Activated T-cell treated with anti-CD3 and anti-CD28 coated beads, Interleukin-2, amount 50 U/mL, for 72 hours (primary cell): Measurements from ENCODE around the gene SCAANT1. TPM values are rescaled to one million over a fixed set of nuclear protein-coding genes. Genes with fewer than 3 reads are reported as not detected.
A peak's percentile ranks its signal among the peaks of the same experiment; 100 is the strongest.

Experiments
- ATAC-seq, 2 donors: fragments of 150-1000 bp; cut with Tn5 transposase; replicated peaks in 1 of 2; 2 replicates each; pipeline ENCODE4 v1.10.0; 2021; ENCODE audit warnings: moderate library complexity in 2 of 2, mild to moderate bottlenecking in 1 of 2
- DNase-seq, 2 donors: peaks; one replicate each; pipeline ENCODE4 v3.0.0; 2021 to 2022; ENCODE audit warnings: mixed read lengths in 1 of 2
- H3K27ac Mint-ChIP-seq: one replicate; pipeline ENCODE4 v1.8.0; 2022; ENCODE audit warnings: mild to moderate bottlenecking, moderate library complexity, mixed read lengths
- H3K27me3 Mint-ChIP-seq: one replicate; pipeline ENCODE4 v1.8.0; 2022; ENCODE audit warnings: low read depth, mixed read lengths
- H3K36me3 Mint-ChIP-seq, 2 donors: one replicate each; pipeline ENCODE4 v1.8.0; 2022; ENCODE audit warnings: mixed read lengths in 2 of 2, mild to moderate bottlenecking in 1 of 2; ENCODE audit not compliant: insufficient read depth in 2 of 2
- H3K4me1 Mint-ChIP-seq: one replicate; pipeline ENCODE4 v1.8.0; 2022; ENCODE audit warnings: low read depth, mixed read lengths
- H3K4me3 Mint-ChIP-seq, 2 donors: one replicate each; pipeline ENCODE4 v1.8.0; 2022; ENCODE audit warnings: mild to moderate bottlenecking in 2 of 2, mixed read lengths in 2 of 2, moderate library complexity in 2 of 2
- H3K9me3 Mint-ChIP-seq, 2 donors: one replicate each; pipeline ENCODE4 v1.8.0; 2022; ENCODE audit warnings: mixed read lengths in 2 of 2
- total RNA-seq, 2 donors: library from RNA; stranded (reverse); gene quantifications; one replicate each; pipeline ENCODE4 v1.2.3, GENCODE V29; 2022

Gene SCAANT1
- total RNA-seq, 2 donors from 2014 or later = not detected

- no peak overlapping the region for H3K4me3 Mint-ChIP-seq
- ATAC-seq (no peak), DNase-seq (no peak)
- no peaks in the 10 kb centered on the region for H3K9me3 Mint-ChIP-seq
- H3K36me3 Mint-ChIP-seq = peaks cover 17 to 26% of the 10 kb centered on the region in 2 donors
- H3K4me1 Mint-ChIP-seq = peaks cover 7% of the 10 kb centered on the region
- H3K27me3 Mint-ChIP-seq = no peaks in the 10 kb centered on the region
- no peak overlapping the region for H3K27ac Mint-ChIP-seq
These were observed 15.5 kb upstream of the SCAANT1 start for GRCh38 chr3:63927422-63928280.

GRCh38 chr3:63926309-63926708 is 14.1 kb upstream of the SCAANT1 start:
- peaks cover 17 to 33% of the 10 kb centered on the region in 2 donors for H3K36me3 Mint-ChIP-seq
- H3K27me3 Mint-ChIP-seq = no peaks in the 10 kb centered on the region
- H3K27ac Mint-ChIP-seq = no peak overlapping the region
- DNase-seq = no peak
- peaks cover 9% of the 10 kb centered on the region for H3K4me1 Mint-ChIP-seq
- ATAC-seq = no peak
- no peaks in the 10 kb centered on the region for H3K9me3 Mint-ChIP-seq
- H3K4me3 Mint-ChIP-seq = no peak overlapping the region

DNA sequence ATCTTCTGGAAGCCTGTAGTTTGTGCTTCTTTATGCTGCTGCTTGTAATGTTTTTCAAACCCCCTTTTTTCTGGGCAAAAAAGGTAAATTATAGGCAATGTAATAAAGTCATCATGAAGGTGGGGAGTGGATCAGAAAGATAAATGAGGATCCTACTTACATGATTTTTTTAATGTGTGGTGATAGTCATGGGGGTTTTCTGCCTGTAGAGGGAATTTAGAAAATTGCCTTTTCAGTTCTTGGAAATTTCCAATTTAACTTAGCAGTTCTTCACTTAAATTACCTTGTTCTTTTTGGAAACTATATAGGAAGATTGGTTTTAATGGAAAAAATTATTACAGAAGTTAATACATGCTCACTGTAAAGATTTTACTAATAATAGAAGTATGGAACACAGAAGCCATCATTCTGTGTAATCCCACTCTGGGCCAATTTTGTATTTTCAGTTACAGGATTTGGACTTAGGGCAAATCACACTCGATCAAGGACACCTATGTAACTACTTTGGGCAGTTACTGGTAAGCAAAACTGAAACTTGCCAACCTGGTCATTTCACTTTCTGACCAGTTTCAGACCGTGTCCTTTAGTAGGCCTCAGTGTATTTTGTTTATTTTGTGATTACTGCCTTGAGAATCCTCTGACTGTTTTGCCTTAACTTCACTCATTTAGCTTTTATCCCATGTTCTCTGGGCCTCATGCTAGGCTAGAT is 10.5 kb upstream of the SCAANT1 start:
- Mint-ChIP-seq H3K9me3 (no peaks in the 10 kb centered on the region), H3K36me3 (peaks cover 19 to 43% of the 10 kb centered on the region in 2 donors), H3K4me3 (no peak overlapping the region), H3K27me3 (no peaks in the 10 kb centered on the region), H3K4me1 (peaks cover 34% of the 10 kb centered on the region), H3K27ac (peak overlapping the region; percentile 12)
- DNase-seq = no peak
- ATAC-seq = no peak

DNA sequence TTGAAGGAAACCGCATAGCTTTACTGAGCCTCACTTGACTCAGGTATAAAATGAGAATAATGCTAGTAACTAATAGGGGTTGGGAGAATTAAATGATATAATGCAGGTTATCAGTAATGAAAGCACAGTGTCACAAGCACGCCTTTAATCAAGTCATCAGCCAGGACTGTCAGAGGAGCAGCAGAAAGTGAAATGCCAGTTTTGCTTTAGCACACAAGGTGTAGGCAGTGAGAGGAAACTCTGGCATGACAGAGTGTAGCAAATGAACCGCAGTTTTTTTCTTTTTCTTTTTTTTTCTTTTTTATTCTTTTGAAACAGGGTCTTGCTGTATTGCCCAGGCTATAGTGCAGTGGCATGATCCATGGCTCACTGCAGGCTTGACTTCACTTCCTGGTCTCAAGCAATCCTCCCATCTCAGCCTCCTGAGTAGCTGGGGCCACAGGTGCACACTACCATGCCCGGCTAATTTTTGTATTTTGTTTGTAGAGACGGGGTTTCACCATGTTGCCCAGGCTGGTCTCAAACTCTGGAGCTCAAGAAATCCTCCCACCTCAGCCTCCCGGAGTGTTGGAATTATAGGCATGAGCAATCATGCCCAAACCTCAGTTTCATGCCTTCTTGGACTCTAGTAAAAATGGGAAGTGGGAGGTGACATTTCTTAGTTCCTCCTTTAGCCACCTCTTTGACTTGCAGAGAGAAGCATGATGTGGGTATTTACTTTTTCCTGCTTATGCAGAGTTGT is 9.7 kb upstream of the SCAANT1 start:
- H3K27me3 Mint-ChIP-seq = no peaks in the 10 kb centered on the region
- no peaks in the 10 kb centered on the region for H3K9me3 Mint-ChIP-seq
- no peak for ATAC-seq
- no peak for DNase-seq
- peaks cover 39% of the 10 kb centered on the region for H3K4me1 Mint-ChIP-seq
- H3K4me3 Mint-ChIP-seq = no peak overlapping the region
- H3K27ac Mint-ChIP-seq = no peak overlapping the region
- peaks cover 22 to 49% of the 10 kb centered on the region in 2 donors for H3K36me3 Mint-ChIP-seq

DNA sequence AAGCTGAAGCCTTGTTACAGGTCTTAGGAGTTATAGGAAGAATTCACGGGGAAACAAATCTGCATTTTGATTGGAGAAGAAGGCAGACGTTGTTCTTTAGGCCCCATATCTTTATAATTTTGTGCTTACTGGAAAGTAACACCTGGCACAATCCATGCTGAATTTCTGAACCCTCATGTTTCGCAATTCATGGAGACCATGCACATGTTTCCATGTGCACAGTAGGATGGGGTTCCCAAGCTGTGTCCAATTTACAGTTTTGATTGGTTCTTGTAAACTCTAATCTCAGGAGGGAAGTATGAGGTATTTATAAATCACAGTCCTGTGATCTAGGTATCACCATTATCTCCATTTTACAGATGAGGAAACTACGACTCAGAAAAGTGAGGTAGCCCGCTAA is 7.8 kb upstream of the SCAANT1 start:
- peaks cover 17 to 46% of the 10 kb centered on the region in 2 donors for H3K36me3 Mint-ChIP-seq
- no peaks in the 10 kb centered on the region for H3K27me3 Mint-ChIP-seq
- no peak overlapping the region for H3K27ac Mint-ChIP-seq
- DNase-seq = no peak
- no peak overlapping the region for H3K4me3 Mint-ChIP-seq
- no peak for ATAC-seq
- H3K9me3 Mint-ChIP-seq = no peaks in the 10 kb centered on the region
- H3K4me1 Mint-ChIP-seq = peaks cover 50% of the 10 kb centered on the region

DNA sequence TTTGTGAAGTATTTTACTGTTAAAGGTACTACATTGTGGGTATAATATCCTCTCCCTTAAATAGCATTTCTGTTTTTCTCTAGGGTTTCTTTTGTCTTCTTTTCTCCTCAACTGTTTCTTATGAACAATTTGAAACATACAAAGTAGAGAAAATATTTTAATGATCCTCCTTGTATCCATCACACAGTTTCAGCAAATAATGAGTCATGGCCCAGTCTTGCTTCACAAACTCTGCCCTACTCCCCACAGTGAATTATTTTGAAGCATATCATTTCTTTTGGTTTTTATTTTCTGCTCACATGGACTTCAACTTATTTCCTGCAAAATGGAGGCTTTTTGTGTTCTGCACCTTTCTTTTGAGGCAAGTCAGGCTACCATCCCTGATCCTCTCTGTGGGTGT is 6.1 kb upstream of the SCAANT1 start:
- DNase-seq (no peak), ATAC-seq (no peak)
- Mint-ChIP-seq H3K27ac (no peak overlapping the region), H3K27me3 (no peaks in the 10 kb centered on the region), H3K4me3 (no peak overlapping the region), H3K9me3 (no peaks in the 10 kb centered on the region), H3K4me1 (peaks cover 62% of the 10 kb centered on the region), H3K36me3 (peaks cover 9 to 33% of the 10 kb centered on the region in 2 donors)

GRCh38 chr3:63914312-63914711 is 2.1 kb upstream of the SCAANT1 start:
- no peak for DNase-seq
- peak overlapping the region; percentile 84 for H3K27ac Mint-ChIP-seq

DNA sequence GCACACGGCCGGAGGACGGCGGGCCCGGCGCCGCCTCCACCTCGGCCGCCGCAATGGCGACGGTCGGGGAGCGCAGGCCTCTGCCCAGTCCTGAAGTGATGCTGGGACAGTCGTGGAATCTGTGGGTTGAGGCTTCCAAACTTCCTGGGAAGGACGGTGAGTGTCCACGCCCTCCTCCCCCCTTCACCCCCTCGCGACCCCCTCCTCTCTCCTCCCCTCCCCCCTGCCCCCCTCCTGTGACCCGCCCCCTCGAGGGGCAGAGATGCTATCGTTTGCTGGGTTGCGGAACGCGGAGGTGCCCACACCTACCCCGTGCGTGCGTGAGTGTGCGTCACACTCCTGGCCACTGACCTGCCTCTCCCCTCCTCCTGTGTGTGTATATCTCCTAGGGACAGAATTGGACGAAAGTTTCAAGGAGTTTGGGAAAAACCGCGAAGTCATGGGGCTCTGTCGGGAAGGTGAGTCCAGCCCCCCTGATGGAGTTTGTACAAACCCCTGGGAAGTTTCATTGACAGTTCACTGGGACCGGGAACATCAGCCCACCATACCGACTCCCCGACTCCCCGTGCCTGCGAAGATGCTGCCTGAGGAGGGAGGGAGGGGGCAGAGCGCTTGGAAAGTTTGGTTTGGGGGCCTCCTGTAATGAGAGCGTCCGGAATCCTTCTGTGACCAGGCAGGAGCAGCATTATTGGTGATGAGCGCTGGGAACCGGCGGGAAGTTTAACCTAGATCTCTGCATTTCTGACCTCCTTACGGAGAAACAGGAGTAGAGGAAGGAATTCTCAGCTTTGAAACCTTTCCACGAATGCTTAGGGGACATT is 795 bp upstream of the SCAANT1 start:
- ATAC-seq (peak; percentile 23 to 40), DNase-seq (peak; percentile 61 to 62)
- Mint-ChIP-seq H3K27ac (peak overlapping the region; percentile 84), H3K27me3 (no peaks in the 10 kb centered on the region), H3K36me3 (peaks cover 6 to 16% of the 10 kb centered on the region in 2 donors), H3K9me3 (no peaks in the 10 kb centered on the region), H3K4me1 (peaks cover 47% of the 10 kb centered on the region), H3K4me3 (peak overlapping the region; percentile 86 to 90)

More at GRCh38 chr3:63914312-63914711, 2.1 kb upstream of the SCAANT1 start:
- Mint-ChIP-seq H3K4me1 (peaks cover 58% of the 10 kb centered on the region), H3K36me3 (peaks cover 7 to 24% of the 10 kb centered on the region in 2 donors), H3K27me3 (no peaks in the 10 kb centered on the region), H3K4me3 (peak overlapping the region; percentile 86 to 90), H3K9me3 (no peaks in the 10 kb centered on the region)
- no peak for ATAC-seq

GRCh38 chr3:63911509-63911872 is 692 bp downstream of the SCAANT1 start:
- no peaks in the 10 kb centered on the region for H3K27me3 Mint-ChIP-seq
- peak overlapping the region; percentile 86 to 93 for H3K4me3 Mint-ChIP-seq
- H3K27ac Mint-ChIP-seq = peak overlapping the region; percentile 97
- H3K4me1 Mint-ChIP-seq = peaks cover 36% of the 10 kb centered on the region
- peaks cover 2 to 5% of the 10 kb centered on the region in 2 donors for H3K36me3 Mint-ChIP-seq
- peak; percentile 56 to 66 for ATAC-seq
- peak in 1 of 2 donors; percentile 60 for DNase-seq
- H3K9me3 Mint-ChIP-seq = no peaks in the 10 kb centered on the region

DNA sequence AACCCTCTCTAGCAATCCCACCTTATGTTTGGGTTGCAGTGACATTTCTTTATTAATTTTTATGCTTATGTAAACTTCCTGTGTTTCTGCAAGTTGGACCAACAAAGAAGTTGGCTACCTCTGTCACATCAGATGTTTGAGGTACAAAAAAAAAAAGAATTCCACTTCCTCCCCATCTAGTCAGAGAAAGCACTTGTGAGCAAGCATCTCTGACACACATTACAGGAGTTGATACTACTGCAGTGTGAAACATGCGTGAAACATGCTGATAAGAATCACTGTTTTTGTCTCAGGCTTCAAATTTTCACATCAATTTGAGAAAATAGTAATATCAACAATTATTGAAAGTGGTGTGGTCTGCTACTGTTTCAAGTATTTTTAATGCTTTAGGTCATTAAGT is 1.3 kb downstream of the SCAANT1 start:
- peak overlapping the region; percentile 97 for H3K27ac Mint-ChIP-seq
- H3K9me3 Mint-ChIP-seq = no peaks in the 10 kb centered on the region
- H3K36me3 Mint-ChIP-seq = no peaks in the 10 kb centered on the region
- DNase-seq = peak; percentile 12 to 20
- peak; percentile 40 to 42 for ATAC-seq
- H3K4me1 Mint-ChIP-seq = peaks cover 30% of the 10 kb centered on the region
- no peaks in the 10 kb centered on the region for H3K27me3 Mint-ChIP-seq
- H3K4me3 Mint-ChIP-seq = peak overlapping the region; percentile 86 to 93

GRCh38 chr3:63910001-63910400 is 2.2 kb downstream of the SCAANT1 start:
- no peaks in the 10 kb centered on the region for H3K27me3 Mint-ChIP-seq
- no peaks in the 10 kb centered on the region for H3K9me3 Mint-ChIP-seq
- no peak for ATAC-seq
- H3K27ac Mint-ChIP-seq = no peak overlapping the region
- H3K36me3 Mint-ChIP-seq = no peaks in the 10 kb centered on the region
- DNase-seq = no peak
- H3K4me3 Mint-ChIP-seq = peak overlapping the region in 1 of 2 donors; percentile 37
- peaks cover 28% of the 10 kb centered on the region for H3K4me1 Mint-ChIP-seq

DNA sequence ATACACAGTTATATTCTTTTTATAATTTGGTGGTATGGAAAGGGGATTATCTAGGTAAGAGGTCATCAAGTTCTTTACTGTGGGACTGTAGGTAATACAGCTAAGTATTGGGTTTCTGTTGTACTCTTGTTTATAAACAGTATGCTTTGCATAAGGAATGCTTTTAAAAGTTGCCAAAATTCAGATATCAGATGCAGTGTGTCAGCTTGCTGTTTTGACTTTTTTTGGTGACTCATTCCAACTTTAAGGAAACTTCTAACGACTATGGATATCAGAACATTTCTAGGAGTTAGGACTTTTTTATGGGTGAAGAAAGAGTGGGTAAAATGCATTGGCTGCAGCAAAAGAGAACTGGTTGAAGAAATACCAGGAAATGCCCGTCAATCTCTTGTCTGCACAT is 2.8 kb downstream of the SCAANT1 start:
- Mint-ChIP-seq H3K36me3 (peaks cover 3 to 4% of the 10 kb centered on the region in 2 donors), H3K27ac (no peak overlapping the region), H3K27me3 (no peaks in the 10 kb centered on the region), H3K4me3 (no peak overlapping the region), H3K4me1 (peaks cover 22% of the 10 kb centered on the region), H3K9me3 (no peaks in the 10 kb centered on the region)
- DNase-seq = no peak
- no peak for ATAC-seq
